AG08396 (cell line): ENCODE measurements around the gene METTL1.
"Not testable (repeated sequence)": the region's sequence is repeated elsewhere in the genome, so short reads cannot be mapped to it uniquely, and the experiment has no call there.

Experiments used
- DNase-seq: peaks from one replicate; pipeline ENCODE4 v3.0.0; 2012; ENCODE audit warnings: low spot score, mixed read lengths

Gene METTL1

GRCh38 chr12:57722716-57723629, 48.9 kb downstream of the METTL1 start:
- no peak for DNase-seq

GRCh38 chr12:57721846-57722608, 49.9 kb downstream of the METTL1 start:
- not testable (repeated sequence) for DNase-seq

- DNase-seq: no peak
Observed at GRCh38 chr12:57720606-57721595, 51.0 kb downstream of the METTL1 start.

- DNase-seq: no peak
Observed at GRCh38 chr12:57719777-57720605, 51.9 kb downstream of the METTL1 start.

GRCh38 chr12:57718641-57719528, 53.0 kb downstream of the METTL1 start:
- no peak for DNase-seq
